ENCODE measurements around the gene TBX18.

The TBX18 gene

DNA sequence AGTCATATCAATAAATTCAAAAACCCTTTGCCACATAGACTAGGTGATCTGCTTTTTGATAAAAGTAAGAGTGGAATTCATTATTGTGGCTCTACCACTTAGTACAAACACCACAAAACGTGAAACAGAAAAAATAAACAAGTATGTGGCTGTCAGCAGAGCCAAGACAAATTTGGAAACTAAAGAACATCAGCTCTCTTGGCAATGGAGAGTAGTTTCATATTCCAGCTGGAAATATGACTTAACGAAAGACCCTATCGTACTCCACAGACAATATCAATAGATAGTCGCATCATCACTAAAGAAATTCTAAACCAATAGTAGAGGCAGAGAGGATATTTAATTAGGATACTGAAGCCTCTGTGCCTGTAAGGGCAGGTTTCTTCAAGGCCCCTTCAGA lies 20.8 kb downstream of the TBX18 start:
- no peak for DNase-seq

DNA sequence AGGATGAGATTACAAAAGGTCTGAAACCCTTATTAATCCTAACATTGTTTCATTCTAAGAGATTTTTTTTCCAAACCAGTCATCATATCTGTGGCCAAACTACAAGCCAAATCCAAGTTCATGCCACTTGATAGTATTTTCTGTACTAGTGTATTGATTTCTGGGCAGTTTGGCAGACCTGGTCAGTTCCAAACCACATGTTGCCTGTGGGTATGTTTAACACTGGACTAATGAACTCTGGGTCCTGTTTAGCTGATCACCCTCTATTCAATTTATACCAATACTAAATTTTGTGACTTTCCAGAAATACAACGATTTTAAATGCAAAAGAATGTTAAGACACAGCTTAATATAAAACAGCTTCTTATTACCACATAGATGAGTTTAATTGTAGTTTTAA lies 24.0 kb downstream of the TBX18 start:
- no peak for DNase-seq

DNA sequence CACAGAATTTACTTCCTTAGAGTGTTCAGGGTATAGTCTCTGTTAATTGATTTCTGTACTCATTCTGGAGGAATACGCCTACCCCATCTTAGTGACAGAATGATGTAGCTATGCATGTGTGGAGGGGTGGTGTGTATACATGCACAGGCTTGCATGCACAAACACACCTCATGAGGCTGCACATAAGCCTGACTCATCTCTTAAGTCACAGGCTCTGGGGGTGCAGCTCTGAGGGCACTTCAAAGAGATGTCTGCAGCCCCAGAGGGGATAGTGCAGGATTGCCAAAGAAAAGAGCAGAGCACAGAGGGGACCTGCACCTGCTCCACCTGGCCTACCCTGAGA lies 24.6 kb downstream of the TBX18 start:
- no peak for DNase-seq

GRCh38 chr6:84738996-84739865 lies 25.2 kb downstream of the TBX18 start:
- no peak for DNase-seq

DNA sequence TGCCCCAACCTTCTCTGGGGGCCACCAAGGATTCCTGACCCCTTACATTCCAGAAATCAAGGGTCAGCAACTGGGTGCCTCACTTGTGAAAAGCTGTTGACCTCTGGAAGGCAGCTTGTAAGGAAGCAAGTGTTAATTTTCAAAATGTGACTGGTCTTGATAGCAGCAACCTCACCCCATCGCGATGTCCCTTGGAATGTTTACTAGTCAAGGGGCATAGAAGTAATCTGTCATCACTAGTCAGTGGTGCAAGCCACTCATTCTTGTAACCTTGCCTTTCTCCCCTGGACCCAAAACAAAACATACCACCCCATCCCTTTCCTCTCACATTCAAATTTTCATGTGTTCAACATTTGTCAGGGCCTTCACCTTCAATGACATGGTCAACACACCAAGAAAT lies 30.5 kb downstream of the TBX18 start:
- DNase-seq: no peak

DNA sequence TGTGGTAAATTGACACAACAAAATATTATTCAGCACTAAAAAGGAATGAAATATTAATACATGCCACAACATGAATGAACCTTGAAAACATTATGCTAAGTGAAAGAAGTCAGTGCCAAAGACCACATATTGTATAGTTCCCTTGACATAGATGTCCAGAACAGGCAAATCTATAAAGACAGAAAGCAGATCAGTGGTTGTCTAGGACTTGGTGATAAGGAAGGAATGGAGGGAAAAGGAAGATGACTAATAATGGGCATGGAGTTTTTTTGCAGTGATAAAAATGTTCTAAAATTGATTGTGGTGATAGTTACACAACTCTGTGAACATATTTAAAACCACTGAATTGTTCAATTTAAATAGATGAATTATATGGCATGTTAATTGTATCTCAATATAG lies 32.5 kb downstream of the TBX18 start:
- DNase-seq: no peak

- no peak for DNase-seq
These were observed 33.0 kb downstream of the TBX18 start for GRCh38 chr6:84731401-84731800.

DNA sequence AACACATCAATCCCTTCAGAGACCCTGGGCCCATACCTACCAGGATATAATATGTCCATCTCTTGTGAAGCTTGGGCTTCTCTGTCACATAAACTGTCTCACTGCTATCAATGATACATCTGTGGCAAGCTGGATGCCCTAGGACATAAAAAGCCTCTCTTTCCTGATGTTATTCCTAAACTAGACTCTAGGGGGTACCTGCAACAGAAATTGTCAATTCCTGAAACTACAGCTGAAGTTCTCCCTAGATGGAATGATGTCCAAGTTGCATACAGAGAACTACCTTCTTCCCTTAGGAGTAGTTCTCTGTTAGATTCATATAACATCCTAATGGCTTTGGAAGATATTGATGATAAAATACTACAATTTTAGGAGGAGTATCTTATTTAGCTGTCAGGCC lies 35.8 kb downstream of the TBX18 start:
- no peak for DNase-seq

- no peak for DNase-seq
These were observed 45.2 kb downstream of the TBX18 start for GRCh38 chr6:84719152-84719551.

- no peak for DNase-seq
These were observed 46.1 kb downstream of the TBX18 start for GRCh38 chr6:84718038-84718955.

- no peak for DNase-seq
These were observed 55.3 kb downstream of the TBX18 start for GRCh38 chr6:84709121-84709520.

DNA sequence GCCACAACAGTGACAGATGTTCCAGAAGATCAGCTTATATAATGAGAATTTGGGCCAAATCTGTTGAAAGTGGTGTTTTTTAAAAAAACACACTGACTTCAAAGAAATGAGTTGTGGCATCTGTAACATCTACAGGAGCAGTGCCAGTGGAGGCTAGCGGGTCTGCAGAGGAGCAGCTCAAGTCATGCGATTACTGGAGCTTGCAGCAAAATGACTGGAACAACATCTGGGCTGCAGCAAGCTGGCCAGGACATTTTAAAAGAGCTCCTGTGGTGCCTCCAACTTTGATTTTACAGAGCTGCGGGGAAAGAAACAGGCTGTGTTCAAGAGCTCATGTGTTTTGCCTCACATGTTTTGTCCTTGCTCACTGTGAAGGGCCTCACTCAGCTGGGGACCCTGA lies 57.2 kb downstream of the TBX18 start:
- no peak for DNase-seq

DNA sequence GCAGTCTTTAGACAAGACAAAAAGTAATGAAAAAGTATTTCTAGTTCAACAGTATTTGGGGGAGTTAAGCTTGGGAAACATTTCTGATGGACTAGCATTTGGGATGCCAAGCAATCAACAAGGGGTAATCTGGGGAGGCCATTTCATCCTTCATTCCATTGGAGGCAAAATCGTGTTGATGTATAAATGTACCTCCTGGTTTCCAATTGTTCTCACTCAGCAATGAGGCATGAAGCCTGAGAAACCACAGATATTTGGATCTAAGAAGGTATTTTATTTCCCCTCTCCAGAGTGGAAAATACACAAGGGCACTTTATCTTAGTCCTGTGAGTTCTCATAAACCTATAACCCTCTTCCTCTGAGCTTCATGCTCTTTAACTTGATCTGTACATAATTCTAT lies 68.2 kb downstream of the TBX18 start:
- no peak for DNase-seq

DNA sequence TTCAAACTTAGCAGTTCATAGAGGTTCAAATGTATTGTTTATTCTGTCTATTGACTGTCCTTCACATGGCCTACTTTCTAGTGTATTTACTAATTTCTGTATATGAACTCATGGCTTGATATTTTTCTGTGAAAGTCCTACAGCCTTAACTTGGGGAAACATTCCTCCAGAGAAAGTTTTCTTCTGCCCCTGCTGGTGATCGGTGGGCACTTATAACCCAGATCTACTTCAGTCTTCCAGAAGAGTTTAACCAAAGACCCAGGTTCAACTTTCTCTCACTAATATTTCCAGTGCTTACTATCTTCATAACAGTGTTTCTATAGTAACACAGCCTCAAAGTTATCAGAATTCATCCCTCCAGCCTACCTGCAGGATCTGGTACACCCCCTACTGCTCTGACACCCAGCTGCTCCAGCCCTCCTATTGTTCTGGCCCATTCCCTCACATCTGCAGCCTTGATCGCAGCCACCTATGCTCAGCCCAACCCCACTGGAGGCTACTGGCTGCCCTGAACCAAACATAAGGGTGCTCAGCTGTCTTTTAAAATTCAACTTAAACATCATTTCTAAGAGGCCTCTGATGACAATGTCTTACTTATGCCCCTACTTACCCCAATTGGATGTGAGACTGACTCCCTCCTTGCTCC lies 72.3 kb downstream of the TBX18 start:
- DNase-seq: no peak

- DNase-seq: no peak
These were observed 76.1 kb downstream of the TBX18 start for GRCh38 chr6:84688141-84688873.

GRCh38 chr6:84687431-84687830 lies 77.0 kb downstream of the TBX18 start:
- DNase-seq: no peak

DNA sequence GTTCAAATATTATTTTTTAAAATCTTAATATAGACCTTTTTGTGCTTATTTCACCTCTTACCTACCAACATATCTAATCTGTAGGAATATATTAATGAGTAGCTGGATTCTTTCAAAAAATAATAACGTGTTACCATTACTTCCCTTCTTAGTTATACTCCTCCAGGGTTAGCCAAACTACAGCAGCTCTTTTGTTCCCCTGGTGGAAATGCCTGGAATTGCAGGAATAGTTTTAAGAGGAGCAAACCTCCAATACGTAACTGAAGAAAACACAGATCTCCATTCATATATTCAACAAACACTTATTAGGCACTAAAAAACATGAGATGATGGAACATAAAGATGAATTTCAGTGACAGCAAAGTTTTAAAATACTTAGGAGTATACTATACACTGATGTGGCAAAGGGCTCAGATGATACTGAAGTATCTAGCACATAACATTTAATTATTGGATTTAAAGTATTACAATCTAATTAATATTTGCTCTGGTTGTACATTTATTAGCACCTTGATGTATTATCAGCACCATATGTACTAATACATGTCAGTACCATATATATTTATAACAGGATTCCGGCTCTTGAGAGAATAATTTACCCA lies 78.3 kb downstream of the TBX18 start:
- DNase-seq: no peak

GRCh38 chr6:84681693-84682326 lies 82.6 kb downstream of the TBX18 start:
- no peak for DNase-seq

DNA sequence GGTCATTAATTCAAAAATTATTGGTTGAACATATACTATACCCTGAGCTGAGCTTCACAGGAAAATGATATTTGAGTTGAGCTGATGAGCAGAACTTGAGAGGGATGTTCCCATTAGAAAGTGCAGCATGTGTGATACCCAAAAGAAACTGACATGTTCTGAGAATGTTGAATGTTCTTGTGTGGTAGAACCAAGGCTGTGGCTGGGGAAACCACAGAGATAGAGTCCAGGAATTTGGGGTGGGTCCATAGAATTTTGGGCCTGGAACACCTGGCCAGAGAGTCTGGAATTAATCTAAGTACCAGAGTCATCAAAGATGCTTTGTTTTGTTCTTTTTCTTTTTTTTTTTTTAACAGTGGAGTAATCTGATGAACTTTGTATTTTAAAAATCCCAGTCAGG lies 88.7 kb downstream of the TBX18 start:
- no peak for DNase-seq

DNA sequence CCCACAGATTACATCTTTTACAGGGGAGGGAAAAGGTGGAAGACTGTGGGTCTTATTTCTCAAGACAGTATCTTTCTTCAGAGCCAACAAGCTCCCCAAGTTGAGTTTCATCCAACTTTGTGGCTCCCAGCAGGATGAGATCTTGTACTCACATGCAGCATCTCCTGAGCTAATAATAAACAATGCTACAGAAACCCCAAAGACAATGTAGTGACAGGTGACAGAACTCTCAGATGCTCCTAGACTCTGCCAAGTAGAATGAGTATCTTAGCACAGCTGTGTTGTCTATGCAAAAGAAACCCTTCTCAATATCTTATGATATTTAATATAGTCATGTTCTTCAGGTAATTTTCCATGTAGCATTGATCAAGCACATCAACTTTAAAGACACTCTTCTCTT lies 90.0 kb downstream of the TBX18 start:
- no peak for DNase-seq

DNA sequence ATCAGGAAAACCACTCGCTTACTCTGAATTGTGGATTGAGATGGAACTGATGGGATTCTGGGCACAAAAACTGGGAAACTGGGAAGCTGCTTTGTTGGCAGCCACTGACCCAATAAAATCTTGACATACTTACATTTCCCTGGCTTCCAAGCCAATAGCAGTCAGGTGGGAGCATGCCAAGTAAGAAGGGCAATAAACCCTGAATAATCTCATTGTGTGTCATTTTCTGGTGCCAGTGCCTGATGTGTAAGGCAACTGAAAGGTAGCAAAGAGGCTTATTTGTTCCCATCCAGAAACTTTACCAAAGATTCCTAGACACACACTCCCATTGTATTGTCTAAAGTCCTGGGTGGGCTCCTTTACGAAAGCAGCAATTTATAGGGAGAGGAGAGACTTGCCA lies 93.2 kb downstream of the TBX18 start:
- DNase-seq: no peak

DNA sequence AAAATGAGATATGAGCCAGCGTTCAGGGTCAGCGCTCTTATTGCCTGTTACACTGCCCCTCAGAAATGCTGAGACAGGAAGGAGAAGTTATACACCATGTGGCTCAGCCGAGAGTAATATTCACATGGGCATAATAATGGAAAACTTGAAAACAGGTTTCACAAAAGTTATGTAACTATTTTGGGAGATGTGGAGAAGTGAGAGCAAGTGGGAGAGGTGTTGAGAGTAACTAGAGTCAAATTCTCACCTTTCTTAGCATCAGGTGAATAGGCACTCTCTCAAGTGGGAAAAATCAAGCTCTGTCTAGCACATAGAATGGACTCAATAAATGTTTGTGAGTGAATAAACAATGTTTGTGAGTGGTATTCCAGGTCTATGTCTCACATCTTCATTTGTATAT lies 94.5 kb downstream of the TBX18 start:
- DNase-seq: no peak
